Measurements from ENCODE around the gene SLC1A7. TPM values are rescaled to one million over a fixed set of nuclear protein-coding genes. Genes with fewer than 3 reads are reported as not detected.

Gene SLC1A7
- total and polyA plus RNA-seq, 2 experiments from 2014 or later, result not detected

- Histone ChIP-seq H3K27me3 (ENCODE audit: insufficient read depth) (no peaks in the 10 kb centered on the region), H3K27ac (ENCODE audit: low read depth) (no peak overlapping the region), H3F3A (replicated peaks; ENCODE audit: low read depth) (no peaks in the 10 kb centered on the region), H4K20me1 (replicated peaks; ENCODE audit: insufficient read depth) (no peaks in the 10 kb centered on the region), H3K79me2 (replicated peaks; ENCODE audit: insufficient read depth) (no peaks in the 10 kb centered on the region), H3K4me3 (no peak overlapping the region), H3K36me3 (ENCODE audit: insufficient read depth) (no peaks in the 10 kb centered on the region), H2AFZ (no peak overlapping the region), H3K9me2 (ENCODE audit: insufficient read depth) (no peaks in the 10 kb centered on the region), H3K4me1 (ENCODE audit: insufficient read depth) (no peaks in the 10 kb centered on the region), H3K4me2 (no peak overlapping the region)
- Mint-ChIP-seq H3K4me1 (peaks cover 2% of the 10 kb centered on the region; the same call in 1 of the 3 replicates), H3K4me3 (no peak overlapping the region), H3K9me3 (no peaks in the 10 kb centered on the region), H3K36me3 (ENCODE audit: low read depth) (no peaks in the 10 kb centered on the region), H3K27me3 (ENCODE audit: insufficient read depth, low read depth, poor library complexity) (no peaks in the 10 kb centered on the region), H3K27ac (no peak overlapping the region)
- DNase-seq (ENCODE audit: low spot score), result no peak
- ATAC-seq, result no peak
- TF ChIP-seq ETS1 (IDR thresholded peaks at IDR 0.05) (no peak), ZNF462 (CRISPR knock-in tag; IDR thresholded peaks at IDR 0.05) (no peak), REST (IDR thresholded peaks at IDR 0.05; ENCODE audit: unreplicated experiment) (no peak), CTCF (conservative IDR thresholded peaks at IDR 0.05; ENCODE audit: low read depth in 2 of 2) (no peak), ZNF331 (CRISPR knock-in tag; IDR thresholded peaks at IDR 0.05; ENCODE audit: low read depth) (no peak), STAT1 (IDR thresholded peaks at IDR 0.05; ENCODE audit: unreplicated experiment) (no peak), EZH2phosphoT487 (IDR thresholded peaks at IDR 0.05; ENCODE audit: unreplicated experiment) (no peak), ZNF114 (CRISPR knock-in tag; IDR thresholded peaks at IDR 0.05) (no peak), EZH2 (IDR thresholded peaks at IDR 0.05; ENCODE audit: low read depth, unreplicated experiment) (no peak), JUNB (IDR thresholded peaks at IDR 0.05; ENCODE audit: unreplicated experiment) (no peak), NANOG (IDR thresholded peaks at IDR 0.05; ENCODE audit: borderline replicate concordance) (no peak), CREB1 (CRISPR knock-in tag; IDR thresholded peaks at IDR 0.05; ENCODE audit: low read depth) (no peak), POLR2AphosphoS5 (IDR thresholded peaks at IDR 0.05; ENCODE audit: low read depth) (no peak)
Observed at GRCh38 chr1:53153752-53154151, 11.3 kb upstream of the SLC1A7 start.
